ENCODE results near the gene SFT2D3.
A peak's percentile ranks its signal among the peaks of the same experiment; 100 is the strongest.

The SFT2D3 gene

GRCh38 chr2:127701193-127701650, at the start of gene SFT2D3:
Gene SFT2D3, plus strand, starts transcription at chr2:127701497. Its CDS starts 32 bp downstream, at chr2:127701529.
- peaks cover 40% of the 10 kb centered on the region for H3K4me1 Mint-ChIP-seq
- peak; percentile 94 for DNase-seq
- CTCF ChIA-PET, result interaction anchor here (2.2 kb wide), 1 partner anchor 110 kb away, joined by 7 read pairs; the partner anchor contains the start of gene WDR33
- no peaks in the 10 kb centered on the region for H3K9me3 Mint-ChIP-seq
- peaks cover 12% of the 10 kb centered on the region for H3K27me3 Mint-ChIP-seq
- peaks cover 25% of the 10 kb centered on the region for H3K36me3 Mint-ChIP-seq
- peak within 1 kb of the TSS; percentile 97 for H3K27ac Mint-ChIP-seq
- H3K4me3 Mint-ChIP-seq, result peak within 1 kb of the TSS; percentile 90

- Mint-ChIP-seq H3K27me3 (peaks cover 48% of the 10 kb centered on the region), H3K9me3 (no peaks in the 10 kb centered on the region), H3K4me1 (peaks cover 22% of the 10 kb centered on the region), H3K4me3 (no peak overlapping the region), H3K36me3 (no peaks in the 10 kb centered on the region), H3K27ac (no peak overlapping the region)
- CTCF ChIA-PET, result interaction anchor here (0.9 to 7.1 kb wide), 5 partner anchors 10 to 455 kb away, joined by 3 to 145 read pairs (median 3); no protein-coding TSS in a partner anchor
- no peak for DNase-seq
Measured at GRCh38 chr2:127651971-127652550, 49.2 kb upstream of the SFT2D3 start.

GRCh38 chr2:127652786-127653357, 48.4 kb upstream of the SFT2D3 start:
- CTCF ChIA-PET, result interaction anchor here (0.9 to 7.1 kb wide), 5 partner anchors 11 to 456 kb away, joined by 3 to 145 read pairs (median 3); no protein-coding TSS in a partner anchor
- Mint-ChIP-seq H3K4me1 (peaks cover 17% of the 10 kb centered on the region), H3K27ac (no peak overlapping the region), H3K27me3 (peaks cover 48% of the 10 kb centered on the region), H3K4me3 (no peak overlapping the region), H3K36me3 (no peaks in the 10 kb centered on the region), H3K9me3 (no peaks in the 10 kb centered on the region)
- DNase-seq, result no peak

- CTCF ChIA-PET, result interaction anchor here (1.1 to 7.1 kb wide), 2 partner anchors 13 to 62 kb away, joined by 3 to 145 read pairs; no protein-coding TSS in a partner anchor
- no peaks in the 10 kb centered on the region for H3K36me3 Mint-ChIP-seq
- peaks cover 13% of the 10 kb centered on the region for H3K4me1 Mint-ChIP-seq
- DNase-seq, result no peak
- peaks cover 48% of the 10 kb centered on the region for H3K27me3 Mint-ChIP-seq
- no peak overlapping the region for H3K4me3 Mint-ChIP-seq
- H3K9me3 Mint-ChIP-seq, result no peaks in the 10 kb centered on the region
- peak overlapping the region; percentile 67 for H3K27ac Mint-ChIP-seq
Measured at GRCh38 chr2:127653421-127654083, 47.7 kb upstream of the SFT2D3 start.

- CTCF ChIA-PET, result interaction anchor here (7.1 kb wide), 1 partner anchor 63 kb away, joined by 145 read pairs; no protein-coding TSS in a partner anchor
- no peak for DNase-seq
- peak overlapping the region; percentile 67 for H3K27ac Mint-ChIP-seq
- no peaks in the 10 kb centered on the region for H3K36me3 Mint-ChIP-seq
- peaks cover 6% of the 10 kb centered on the region for H3K4me1 Mint-ChIP-seq
- H3K9me3 Mint-ChIP-seq, result no peaks in the 10 kb centered on the region
- H3K4me3 Mint-ChIP-seq, result no peak overlapping the region
- peaks cover 49% of the 10 kb centered on the region for H3K27me3 Mint-ChIP-seq
Measured at GRCh38 chr2:127654084-127654837, 47.0 kb upstream of the SFT2D3 start.

GRCh38 chr2:127654838-127655175, 46.5 kb upstream of the SFT2D3 start:
- no peak for DNase-seq

GRCh38 chr2:127655209-127656073, 45.9 kb upstream of the SFT2D3 start:
- Mint-ChIP-seq H3K4me3 (no peak overlapping the region), H3K27me3 (peaks cover 54% of the 10 kb centered on the region), H3K27ac (no peak overlapping the region), H3K4me1 (peaks cover 2% of the 10 kb centered on the region), H3K9me3 (no peaks in the 10 kb centered on the region), H3K36me3 (no peaks in the 10 kb centered on the region)
- no peak for DNase-seq
- CTCF ChIA-PET, result no interaction called here

More at GRCh38 chr2:127654838-127655175, 46.5 kb upstream of the SFT2D3 start:
- Mint-ChIP-seq H3K4me1 (peaks cover under 1% of the 10 kb centered on the region), H3K27me3 (peaks cover 51% of the 10 kb centered on the region), H3K36me3 (no peaks in the 10 kb centered on the region), H3K27ac (no peak overlapping the region), H3K9me3 (no peaks in the 10 kb centered on the region), H3K4me3 (no peak overlapping the region)
- CTCF ChIA-PET, result interaction anchor here (7.1 kb wide), 1 partner anchor 63 kb away, joined by 145 read pairs; no protein-coding TSS in a partner anchor

- CTCF ChIA-PET, result no interaction called here
- Mint-ChIP-seq H3K27me3 (peaks cover 61% of the 10 kb centered on the region), H3K27ac (no peak overlapping the region), H3K9me3 (no peaks in the 10 kb centered on the region), H3K4me1 (peaks cover 2% of the 10 kb centered on the region), H3K36me3 (no peaks in the 10 kb centered on the region), H3K4me3 (no peak overlapping the region)
- DNase-seq, result no peak
Measured at GRCh38 chr2:127656569-127657231, 44.6 kb upstream of the SFT2D3 start.

- H3K4me1 Mint-ChIP-seq, result peaks cover 2% of the 10 kb centered on the region
- peaks cover 63% of the 10 kb centered on the region for H3K27me3 Mint-ChIP-seq
- no peaks in the 10 kb centered on the region for H3K9me3 Mint-ChIP-seq
- no peak overlapping the region for H3K4me3 Mint-ChIP-seq
- CTCF ChIA-PET, result no interaction called here
- no peaks in the 10 kb centered on the region for H3K36me3 Mint-ChIP-seq
- no peak overlapping the region for H3K27ac Mint-ChIP-seq
- no peak for DNase-seq
Measured at GRCh38 chr2:127657232-127657595, 44.1 kb upstream of the SFT2D3 start.

GRCh38 chr2:127658146-127658545, 43.2 kb upstream of the SFT2D3 start:
- Mint-ChIP-seq H3K27ac (no peak overlapping the region), H3K27me3 (peaks cover 64% of the 10 kb centered on the region), H3K4me1 (peaks cover 2% of the 10 kb centered on the region), H3K9me3 (no peaks in the 10 kb centered on the region), H3K4me3 (no peak overlapping the region), H3K36me3 (no peaks in the 10 kb centered on the region)
- CTCF ChIA-PET, result interaction anchor here (0.5 to 1.0 kb wide), 2 partner anchors 8 to 511 kb away, joined by 3 to 4 read pairs; no protein-coding TSS in a partner anchor
- no peak for DNase-seq

- H3K36me3 Mint-ChIP-seq, result no peaks in the 10 kb centered on the region
- H3K9me3 Mint-ChIP-seq, result no peaks in the 10 kb centered on the region
- no peak for DNase-seq
- peaks cover 64% of the 10 kb centered on the region for H3K27me3 Mint-ChIP-seq
- CTCF ChIA-PET, result interaction anchor here (1.0 kb wide), 1 partner anchor 9 kb away, joined by 4 read pairs; no protein-coding TSS in a partner anchor
- no peak overlapping the region for H3K27ac Mint-ChIP-seq
- peaks cover 2% of the 10 kb centered on the region for H3K4me1 Mint-ChIP-seq
- H3K4me3 Mint-ChIP-seq, result no peak overlapping the region
Measured at GRCh38 chr2:127658641-127659407, 42.5 kb upstream of the SFT2D3 start.

All from activated naive CD4-positive, alpha-beta T cell treated with anti-CD3 and anti-CD28 coated beads, Interleukin-2, amount 10 ng/mL, durations not matched to agents 7 days and 5 days (primary cell).